Activated CD8-positive, alpha-beta memory T cell treated with anti-CD3 and anti-CD28 coated beads, Interleukin-2, amount 50 U/mL, for 48 hours (primary cell): ENCODE results near the gene MSLN.

Source experiments
- DNase-seq: peaks from one replicate; pipeline ENCODE4 v3.0.0-alpha.2; 2020

Gene MSLN

DNA sequence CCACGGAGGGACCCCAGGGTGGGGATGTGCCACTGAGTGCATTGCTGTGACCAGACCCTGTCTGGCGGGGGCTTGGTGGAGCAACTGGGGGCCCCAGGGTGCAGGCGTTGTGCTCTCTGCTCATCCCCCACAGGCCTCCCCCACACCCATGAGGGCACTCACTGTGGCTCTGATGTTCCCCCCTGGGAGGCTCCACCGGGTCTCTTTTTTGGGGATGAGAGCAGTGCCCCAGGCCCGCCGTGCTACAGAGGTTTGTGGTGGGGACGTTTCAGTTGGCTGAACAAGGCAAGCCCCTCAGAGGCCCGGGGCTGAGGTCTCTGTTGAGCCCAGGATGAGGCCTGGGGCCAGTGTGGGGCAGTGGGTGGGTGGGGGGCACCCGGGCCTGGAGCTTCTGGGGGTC, 36.8 kb upstream of the MSLN start:
- DNase-seq: no peak

DNA sequence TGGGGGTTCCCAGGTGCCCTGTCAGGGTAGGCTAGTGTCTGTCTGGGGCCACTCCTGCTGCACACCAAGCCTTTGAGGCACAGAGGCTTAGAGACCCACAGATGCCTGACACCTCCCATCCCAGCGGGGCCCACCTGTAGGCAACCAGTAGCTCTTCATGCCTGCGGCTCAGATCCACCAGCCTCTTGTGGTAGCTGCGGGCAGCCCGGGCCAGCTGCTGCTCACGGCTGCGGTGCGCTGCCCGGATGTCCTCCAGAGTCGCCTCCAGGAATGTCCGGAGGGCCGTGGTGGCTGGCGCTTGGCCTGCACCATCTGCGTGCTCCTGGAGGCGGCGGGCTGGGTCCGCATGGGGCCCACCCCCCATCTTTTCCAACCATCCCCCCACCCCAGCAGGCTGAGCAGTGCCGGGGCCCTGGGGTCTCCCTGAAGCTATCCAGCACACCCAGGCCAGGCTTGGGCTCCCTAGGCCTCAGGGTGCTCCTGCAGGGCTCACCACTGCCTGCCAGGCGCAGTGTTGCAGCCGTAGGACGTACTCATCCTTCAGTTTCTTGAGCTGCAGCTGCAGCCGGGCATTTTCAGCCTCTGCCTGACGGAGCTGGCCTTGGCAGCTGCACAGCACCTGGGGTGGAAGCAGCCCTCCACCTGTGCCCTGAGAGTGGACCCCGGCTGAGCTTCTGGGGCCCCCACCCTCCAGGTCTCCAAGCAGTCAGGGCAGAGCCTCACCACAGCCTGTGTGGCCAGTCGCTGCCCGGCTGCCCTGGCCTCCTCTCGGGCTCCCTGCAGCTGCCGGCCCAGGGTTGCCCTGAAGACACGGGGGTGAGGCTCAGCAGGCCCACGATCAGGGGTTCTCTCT, 36.1 kb upstream of the MSLN start:
- DNase-seq: no peak

DNA sequence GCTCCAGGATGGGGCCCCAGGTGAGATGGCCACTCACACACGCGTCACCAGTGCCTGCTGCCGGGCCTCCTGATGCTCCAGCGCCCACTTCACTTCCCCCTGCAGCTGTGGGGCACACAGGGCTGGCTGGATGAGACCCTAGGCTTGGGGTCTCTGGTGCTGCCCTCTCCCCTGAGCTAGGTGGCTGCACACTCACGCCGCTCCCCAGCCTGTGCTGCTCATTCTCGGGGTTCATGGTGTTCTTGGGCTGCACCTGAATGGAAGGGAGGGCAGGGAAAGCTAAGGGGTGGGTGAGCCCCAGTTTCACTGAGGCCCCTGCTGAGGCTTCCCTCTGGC, 35.5 kb upstream of the MSLN start:
- no peak for DNase-seq

DNA sequence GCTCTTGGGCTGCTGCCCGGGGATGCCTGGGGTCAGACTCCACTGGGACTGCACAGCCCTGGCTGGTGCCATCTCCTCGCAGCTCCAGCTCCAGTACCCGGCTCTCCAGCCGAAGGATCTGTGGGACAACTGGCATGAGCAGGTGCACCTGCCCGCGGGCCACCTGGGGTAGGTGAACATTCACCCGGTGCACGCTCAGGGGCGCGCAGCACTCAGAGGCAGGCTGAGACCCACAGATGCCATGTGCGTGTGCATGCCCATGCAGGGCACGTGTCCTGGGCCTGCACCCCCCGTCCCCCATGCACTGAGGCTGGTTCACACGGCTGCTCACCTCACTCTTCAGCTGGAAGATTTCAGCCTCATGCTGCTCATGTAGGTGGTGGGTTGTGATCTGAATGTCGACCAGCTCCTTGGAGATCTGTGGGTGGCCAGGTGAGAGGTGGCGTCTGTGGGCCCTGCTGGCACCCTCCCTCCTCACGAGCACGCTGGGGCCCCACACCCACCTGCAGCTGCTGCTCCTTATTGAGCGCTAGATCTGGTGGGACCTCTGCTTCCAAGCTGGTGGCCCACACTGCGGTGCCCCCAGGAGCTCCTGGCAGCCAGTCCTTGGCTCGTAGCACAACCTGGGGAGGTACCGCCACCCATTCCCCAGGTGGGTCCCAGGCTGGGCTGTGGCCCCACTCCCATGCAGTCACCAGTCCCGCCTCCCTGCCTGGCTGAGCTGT, 34.9 kb upstream of the MSLN start:
- no peak for DNase-seq

DNA sequence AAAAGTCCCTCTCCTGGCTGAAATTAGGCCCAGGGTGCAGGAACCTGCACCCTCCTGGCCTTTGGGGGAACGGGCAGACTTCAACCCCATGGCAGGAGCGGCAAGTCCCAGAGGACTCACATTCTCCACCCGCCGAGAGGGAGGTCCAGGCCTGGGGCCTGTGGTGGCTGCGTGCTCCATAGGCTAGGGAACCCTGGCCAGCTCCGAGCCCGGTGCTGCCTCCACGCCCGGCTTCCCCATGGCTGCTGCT, 34.4 kb upstream of the MSLN start:
- DNase-seq: no peak

DNA sequence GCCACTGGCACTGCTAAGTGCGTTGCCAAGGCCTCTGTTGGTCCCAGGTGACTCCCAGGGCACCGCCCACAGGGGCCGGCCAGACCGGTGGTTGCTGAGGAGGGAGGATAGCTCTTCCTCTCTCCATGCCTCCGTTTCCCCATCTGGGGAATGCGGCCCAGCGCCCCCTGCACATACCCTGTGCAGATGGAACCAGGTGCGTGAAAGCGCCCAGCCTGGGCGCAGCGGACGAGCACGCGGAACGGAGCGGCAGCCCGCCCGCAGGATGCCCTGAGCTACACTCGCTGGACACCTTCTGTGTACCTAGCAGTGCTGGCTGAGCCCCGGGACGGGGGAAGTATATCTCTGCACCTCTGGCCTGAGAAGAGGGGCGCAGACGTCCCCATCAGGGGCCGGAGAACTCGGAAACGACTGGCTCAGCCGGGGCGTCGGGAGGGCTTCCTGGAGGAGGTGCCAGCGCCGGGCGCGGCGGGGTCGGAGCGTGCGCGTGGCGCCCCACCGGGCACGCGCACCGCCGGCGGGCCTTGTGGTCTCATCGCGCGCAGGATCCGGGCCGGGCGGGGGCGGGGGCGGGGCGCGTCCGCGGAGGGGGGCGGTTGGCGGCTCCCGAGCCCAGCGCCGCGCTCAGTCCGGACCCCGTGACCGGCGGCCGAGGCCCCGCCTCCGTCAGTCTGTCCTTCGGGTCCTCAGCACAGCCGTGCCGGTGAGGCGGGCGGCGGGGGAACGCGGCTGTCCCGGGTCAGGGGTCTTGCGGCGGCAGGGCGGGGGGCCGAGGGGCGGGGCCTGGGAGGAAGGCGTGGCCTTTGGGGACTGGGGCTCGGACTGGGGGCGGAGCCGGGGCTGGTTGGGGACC, 33.9 kb upstream of the MSLN start, which contains the start of the genes CCDC78 and HAGHL:
TSS of gene CCDC78 (minus strand) at position 6 of the 853 bp plus-strand sequence. CDS start 76 bp downstream, outside the sequence.
TSS of gene HAGHL (plus strand) at position 669 of the 853 bp plus-strand sequence. CDS start 404 bp downstream, outside the sequence.
- peak; percentile 88 for DNase-seq

DNA sequence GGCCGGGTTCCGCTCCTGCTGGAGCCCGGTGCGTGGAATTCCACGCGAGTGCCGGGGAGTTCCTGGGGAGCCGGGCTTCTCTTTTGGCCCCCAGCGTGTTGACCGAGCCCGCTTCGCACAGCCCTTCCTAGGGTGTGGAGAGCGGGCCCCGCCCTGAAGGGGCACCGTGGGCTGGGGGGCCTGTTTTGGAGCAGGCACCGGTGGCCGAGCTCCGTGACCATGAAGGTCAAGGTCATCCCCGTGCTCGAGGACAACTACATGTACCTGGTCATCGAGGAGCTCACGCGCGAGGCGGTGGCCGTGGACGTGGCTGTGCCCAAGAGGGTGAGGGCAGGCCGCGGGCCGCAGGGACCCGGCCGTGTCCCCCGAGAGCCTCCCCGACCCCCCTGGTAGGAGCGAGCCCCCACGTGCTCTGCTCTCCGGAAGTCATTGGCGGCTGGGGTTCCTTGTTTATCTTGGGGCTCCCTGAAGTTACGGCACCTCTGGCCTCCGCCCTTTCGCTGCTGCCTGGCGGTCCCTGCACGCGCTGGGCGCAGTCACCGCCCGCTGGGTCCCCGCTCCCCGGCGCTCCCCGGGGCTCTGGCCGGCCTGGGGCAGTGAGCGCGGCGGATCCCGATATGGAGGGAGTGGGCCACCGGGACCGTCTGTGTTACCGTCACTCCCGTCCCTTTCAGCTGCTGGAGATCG, 33.1 kb upstream of the MSLN start:
- DNase-seq: no peak

DNA sequence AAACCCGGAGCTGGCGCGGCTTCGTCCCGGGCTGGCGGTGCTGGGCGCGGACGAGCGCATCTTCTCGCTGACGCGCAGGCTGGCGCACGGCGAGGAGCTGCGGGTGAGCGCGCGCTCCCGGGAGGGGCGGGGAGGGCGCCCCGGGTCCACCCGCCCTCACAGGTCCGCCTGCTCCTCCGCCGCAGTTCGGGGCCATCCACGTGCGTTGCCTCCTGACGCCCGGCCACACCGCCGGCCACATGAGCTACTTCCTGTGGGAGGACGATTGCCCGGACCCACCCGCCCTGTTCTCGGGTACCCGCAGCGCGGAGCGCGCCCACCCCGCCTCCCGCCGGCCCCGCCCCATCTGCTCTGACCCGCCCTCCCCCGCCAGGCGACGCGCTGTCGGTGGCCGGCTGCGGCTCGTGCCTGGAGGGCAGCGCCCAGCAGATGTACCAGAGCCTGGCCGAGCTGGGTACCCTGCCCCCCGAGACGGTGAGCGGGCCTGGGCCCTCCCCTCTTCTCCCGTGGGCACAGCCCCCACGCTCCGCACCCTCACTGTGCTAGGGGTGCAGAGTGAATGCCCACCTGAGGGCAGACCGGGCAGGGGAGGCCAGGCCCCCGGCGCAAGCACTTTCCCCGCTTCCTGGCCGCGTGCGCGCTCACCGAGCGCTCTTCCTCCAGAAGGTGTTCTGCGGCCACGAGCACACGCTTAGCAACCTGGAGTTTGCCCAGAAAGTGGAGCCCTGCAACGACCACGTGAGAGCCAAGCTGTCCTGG, 32.2 kb upstream of the MSLN start:
- DNase-seq: peak; percentile 85

DNA sequence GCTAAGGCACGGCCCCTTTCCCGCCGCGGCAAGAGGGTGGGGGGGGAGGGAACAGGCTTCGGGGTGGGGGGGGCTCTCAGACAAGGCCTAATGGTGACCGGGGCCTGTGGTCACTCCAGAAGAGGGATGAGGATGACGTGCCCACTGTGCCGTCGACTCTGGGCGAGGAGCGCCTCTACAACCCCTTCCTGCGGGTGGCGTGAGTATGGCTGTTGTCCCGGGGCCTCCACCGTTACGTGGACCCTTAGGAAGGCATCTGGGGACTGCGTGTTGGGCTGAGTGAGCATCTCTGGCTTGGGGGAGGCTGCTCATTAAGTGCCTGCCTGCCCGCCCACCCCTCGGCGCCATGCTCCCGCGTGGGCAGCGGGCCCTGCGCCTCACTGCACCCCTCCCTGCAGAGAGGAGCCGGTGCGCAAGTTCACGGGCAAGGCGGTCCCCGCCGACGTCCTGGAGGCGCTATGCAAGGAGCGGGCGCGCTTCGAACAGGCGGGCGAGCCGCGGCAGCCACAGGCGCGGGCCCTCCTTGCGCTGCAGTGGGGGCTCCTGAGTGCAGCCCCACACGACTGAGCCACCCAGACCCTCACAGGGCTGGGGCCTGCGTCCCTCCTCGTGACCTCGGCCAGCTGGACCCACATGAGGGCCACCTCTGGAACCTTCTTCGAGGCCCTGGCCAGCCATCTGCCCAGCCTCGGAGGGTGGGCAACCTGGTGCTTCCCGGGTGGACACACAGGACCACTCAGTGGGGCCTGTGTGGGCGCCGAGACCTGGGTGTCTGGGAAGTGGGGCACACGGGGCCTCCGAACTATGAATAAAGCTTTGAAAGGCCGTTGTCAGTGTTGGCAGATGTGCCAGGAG, 31.4 kb upstream of the MSLN start:
- peak; percentile 60 for DNase-seq

DNA sequence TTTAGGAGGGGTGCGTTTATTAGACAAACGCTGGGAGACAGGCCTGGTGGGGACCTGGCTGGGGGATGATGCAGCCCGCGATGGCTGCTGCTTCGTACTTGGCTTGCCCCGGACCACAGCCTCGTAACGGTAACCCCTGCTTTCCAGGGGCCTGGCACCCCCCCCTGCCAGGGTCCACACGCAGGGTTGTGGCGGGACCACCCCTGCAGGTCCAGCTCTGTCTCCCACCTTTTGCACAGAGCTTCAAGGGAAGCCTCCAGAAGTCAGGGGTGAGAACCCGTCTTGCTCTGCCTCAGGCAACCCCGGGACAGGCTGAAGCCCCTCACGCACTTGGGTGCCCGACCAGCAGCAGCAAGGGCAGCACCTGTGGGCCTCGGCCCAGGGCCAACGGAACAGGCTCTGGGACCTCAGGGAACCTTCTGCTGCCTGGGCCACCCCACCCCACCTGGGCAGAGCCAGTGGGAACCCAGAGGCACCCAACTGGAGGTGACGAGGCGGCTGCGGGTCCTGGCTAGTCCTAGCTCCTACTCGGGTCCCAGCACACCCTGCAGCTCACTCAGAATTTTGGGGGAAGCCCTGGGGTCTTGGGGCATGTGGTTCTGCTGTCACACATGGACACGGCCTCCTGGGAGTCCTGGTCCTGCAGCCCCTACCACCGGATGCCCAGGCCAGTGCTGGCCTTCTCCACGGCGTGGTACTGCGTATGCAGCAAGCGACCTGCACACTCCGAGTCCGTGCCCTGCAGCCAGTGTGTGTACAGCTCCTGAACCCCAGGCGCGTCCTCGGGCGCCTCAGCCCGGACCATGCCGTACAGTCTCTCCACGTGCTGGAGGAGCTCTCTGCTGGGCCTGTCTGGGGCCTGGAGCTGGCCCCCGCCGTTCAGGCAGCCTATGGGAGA, 30.5 kb upstream of the MSLN start:
- no peak for DNase-seq

DNA sequence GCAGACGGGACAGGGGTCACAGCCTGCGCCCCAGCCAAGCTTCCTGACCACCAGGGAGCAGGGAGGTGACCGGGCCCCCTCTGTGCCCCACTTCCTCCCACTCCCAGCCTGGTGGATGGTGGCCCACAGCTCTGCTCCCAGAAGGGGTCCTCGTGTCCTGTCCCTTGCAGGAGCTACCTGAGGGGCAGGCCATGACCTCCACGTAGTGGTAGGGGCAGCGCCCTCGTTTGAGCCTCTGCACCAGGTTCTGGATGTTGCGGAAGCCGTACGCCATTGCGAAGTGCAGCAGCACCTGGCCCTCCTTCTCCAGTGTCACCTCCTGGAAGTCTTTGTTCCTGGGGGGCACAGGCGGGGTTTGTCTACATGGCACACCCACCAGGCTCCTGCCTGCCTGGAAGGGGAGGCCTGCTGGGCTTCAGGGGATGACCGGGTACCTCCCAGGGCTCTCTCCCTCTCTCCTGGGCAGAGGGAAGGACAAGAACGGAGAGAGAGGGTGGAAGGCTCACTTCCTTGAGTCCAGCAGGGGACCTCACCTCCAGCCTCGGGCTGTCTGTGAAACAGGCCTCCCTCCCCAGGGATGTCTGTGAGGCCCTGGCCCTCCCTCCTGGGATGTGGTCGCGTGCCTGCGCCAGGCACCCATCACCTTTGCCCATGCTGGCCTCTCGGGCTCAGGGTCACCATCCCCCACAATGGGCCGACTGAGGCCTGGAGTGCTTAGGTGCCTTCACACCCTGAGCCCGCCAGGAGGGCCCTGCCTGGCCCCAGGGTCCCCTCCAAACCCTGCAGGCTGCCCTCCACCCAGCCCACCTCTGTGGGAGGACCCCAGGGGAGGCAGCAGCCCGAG, 29.6 kb upstream of the MSLN start:
- no peak for DNase-seq

DNA sequence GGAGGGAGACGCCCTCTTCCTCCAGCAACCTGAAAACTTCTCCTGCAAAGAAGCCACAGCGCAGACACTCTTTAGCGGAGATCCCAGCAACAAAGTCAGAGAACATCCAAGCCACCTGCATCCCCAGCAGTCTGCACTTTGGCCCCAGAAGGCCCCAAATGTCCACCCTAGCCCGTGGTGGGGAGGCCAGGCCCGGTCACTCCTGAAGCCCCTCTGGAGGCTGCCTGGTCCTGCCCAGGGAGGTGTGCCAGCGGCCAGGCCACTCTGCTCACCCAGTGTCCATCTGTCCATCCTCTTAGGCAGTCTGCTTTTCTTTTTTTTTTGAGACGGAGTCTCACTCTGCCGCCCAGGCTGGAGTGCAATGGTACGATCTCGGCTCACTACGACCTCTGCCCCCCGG, 28.2 kb upstream of the MSLN start:
- no peak for DNase-seq

DNA sequence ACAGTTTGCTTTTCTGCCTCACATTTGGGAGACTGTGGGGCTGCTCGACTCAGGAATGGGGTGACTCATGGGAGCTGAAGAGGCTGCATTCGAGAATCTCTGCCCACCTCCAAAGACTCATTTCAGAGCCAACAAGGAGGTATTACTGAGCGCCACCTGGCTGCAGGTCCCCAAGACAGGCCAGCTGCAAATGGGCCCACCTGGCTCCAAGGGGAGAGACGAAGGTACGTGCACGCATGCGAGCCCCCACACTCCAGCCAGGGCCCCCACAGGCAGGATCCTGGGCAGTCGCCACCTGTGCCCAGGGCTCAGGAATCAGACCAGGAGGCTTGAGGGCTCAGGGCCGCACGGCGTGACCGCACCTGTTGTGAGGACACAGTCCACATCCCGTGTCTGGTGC, 27.6 kb upstream of the MSLN start:
- no peak for DNase-seq

DNA sequence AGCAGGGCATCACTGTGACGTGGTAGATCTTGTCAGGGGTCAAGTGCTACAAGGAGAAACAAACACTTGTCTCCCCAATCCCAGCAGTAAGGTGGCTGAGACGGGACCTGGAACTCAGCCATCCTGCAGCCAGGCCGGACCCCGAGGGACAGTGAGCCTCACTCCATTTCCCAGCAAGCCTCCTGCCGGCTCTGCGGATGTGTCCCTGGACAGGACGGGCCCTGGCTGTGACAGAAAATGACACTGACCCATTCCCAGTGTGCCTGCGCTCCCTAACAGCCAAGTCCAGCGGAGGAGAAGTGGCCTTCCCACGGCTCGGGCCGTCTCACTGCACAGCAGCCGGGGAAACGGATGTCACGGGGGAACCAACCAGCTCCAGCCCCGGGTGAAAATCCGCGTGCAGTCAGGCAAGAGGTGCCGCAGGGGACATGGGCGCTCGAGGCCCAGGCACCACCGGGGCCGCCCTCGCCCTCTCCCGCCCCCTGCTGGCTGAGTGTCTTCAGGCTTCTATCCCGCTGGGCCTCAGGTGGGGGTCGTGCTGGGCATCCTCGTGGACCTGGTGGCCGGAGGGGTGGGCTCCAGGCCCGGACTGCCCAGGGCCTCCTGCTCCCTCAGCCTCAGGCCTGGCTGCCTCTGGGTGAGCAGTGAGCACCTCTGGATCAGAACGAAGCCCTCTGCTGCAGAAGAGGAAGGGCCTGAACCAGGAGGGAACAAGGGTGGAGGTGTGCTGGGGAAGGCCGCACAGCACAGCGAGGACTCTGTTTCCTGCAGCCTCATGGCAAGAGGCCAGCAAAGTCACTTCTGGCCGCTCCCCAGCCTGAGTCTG, 26.9 kb upstream of the MSLN start:
- DNase-seq: peak; percentile 78

DNA sequence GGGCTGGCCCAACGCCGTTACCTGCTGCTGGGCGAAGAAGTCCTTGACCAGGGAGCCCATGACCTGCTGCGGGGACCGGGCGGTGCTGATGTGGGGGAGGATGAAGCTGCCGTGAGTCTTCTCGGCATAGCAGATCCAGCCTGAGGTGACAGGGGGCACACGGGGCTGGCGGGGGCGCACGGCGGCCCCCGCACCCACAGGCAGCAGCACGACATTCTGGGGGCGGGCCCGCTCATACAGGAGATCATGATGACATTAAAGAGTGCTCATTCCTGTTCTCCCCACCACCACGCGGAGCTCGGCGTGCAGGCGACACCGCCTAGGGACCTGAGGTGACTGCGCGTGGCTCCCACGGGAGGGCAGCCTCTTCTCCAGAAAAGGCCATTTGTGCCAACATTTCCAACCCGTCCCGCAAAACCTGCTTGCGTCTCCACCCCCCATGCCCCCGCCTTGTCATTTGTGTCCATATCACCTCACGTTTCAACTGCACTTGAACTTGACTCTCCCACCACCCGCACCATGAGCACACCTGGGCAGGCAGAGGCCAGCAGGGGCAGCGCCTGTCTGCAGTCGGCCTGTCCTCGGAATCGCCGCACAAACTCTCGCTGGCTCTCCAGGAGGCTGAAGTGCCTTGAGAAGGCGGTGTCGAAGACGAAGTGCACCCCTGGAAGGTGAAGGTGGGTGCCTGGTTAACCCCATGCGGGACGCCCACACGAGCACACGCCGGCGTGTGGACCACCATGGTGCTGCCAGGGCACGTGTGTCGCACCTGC, 26.1 kb upstream of the MSLN start:
- no peak for DNase-seq

DNA sequence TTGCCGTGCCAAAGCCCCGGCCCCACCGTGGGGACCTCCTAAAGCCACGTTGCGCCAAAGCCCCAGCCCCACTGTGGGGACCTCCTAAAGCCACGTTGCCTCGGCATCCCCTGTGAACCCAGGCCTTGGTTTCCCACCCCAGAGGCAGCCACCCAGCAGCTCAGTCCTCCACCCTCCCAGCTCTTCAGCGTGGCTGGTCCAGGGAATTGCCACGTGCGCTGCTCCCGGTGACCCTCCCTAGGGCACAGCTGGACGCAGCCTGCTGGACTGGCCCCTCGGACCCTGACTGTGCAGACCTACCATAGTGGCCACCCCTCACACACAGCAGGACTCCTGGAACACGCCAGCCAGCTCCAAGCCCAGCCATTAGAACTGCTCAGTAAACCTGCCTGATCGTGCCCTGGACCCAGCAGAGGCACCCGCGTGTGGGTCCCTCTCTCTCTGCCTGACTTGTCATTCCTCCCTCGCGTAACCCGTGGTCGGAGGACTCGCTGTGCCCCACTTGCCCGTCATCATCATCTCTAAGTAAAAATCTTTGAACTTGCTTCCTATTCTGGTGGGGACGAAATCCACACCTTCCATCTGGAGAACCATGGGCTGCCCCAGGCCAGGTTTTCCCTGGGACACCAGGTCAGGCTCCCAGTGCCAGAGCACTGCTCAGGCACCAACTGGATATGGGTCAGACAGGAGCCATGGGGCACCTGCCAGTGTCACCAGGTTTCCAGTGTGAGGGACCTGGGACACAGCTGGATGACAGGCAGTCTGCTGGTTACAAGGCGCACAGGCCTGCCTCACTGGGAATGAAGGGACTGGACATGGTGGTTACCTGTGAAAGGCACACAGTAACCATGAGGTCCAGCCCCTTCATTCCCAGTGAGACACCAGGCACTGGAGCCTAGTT, 25.3 kb upstream of the MSLN start:
- DNase-seq: peak; percentile 61
